WTC11 (cell line): Measurements from ENCODE around the gene CCL22. TPM values are rescaled to one million over a fixed set of nuclear protein-coding genes. Genes with fewer than 3 reads are reported as not detected.

Experiments used
- ATAC-seq: fragments of 200-7000 bp; cut with Tn5 transposase; 2 replicates; pipeline ENCODE4 v1.10.0; 2021; ENCODE audit warnings: mild to moderate bottlenecking, moderate library complexity
- CTCF ChIA-PET: fragments of 300-600 bp; sonication (Branson Sonifier 250); formaldehyde crosslinking; loops from one replicate; lab custom pipeline; 2021; ENCODE audit warnings: antibody characterized with exemption; lab: Charles Lee
- POLR2A ChIA-PET: fragments of 350-600 bp; sonication (Branson Sonifier 250); formaldehyde crosslinking; loops from one replicate; lab custom pipeline; 2021; ENCODE audit warnings: antibody characterized with exemption; lab: Charles Lee
- DNase-seq: peaks from one replicate; pipeline ENCODE4 v3.0.0; 2021; ENCODE audit warnings: low spot score
- H3K27ac Mint-ChIP-seq: 2 replicates; pipeline ENCODE4 v1.8.0; 2021; ENCODE audit warnings: mixed read lengths
- H3K27me3 Mint-ChIP-seq: 2 replicates; pipeline ENCODE4 v1.8.0; 2021; ENCODE audit warnings: low read depth, mild to moderate bottlenecking, moderate library complexity, mixed read lengths
- H3K36me3 Mint-ChIP-seq: 2 replicates; pipeline ENCODE4 v1.8.0; 2021; ENCODE audit warnings: mixed read lengths
- H3K4me1 Mint-ChIP-seq: 2 replicates; pipeline ENCODE4 v1.8.0; 2022; ENCODE audit warnings: mixed read lengths
- H3K4me3 Mint-ChIP-seq: 2 replicates; pipeline ENCODE4 v1.8.0; 2021; ENCODE audit warnings: mild to moderate bottlenecking, moderate library complexity, mixed read lengths
- H3K9me3 Mint-ChIP-seq: 2 replicates; pipeline ENCODE4 v1.8.0; 2021; ENCODE audit warnings: mixed read lengths
- CREM ChIP-seq: sonication (generic); formaldehyde crosslinking; IDR thresholded peaks from 2 replicates; pipeline ENCODE4 v1.8.1; 2022; ENCODE audit warnings: mild to moderate bottlenecking, missing genetic modification reagents, moderate library complexity
- FOXP1 ChIP-seq: sonication (generic); formaldehyde crosslinking; IDR thresholded peaks from 2 replicates; pipeline ENCODE4 v1.8.0; 2022; ENCODE audit warnings: missing genetic modification reagents, mild to moderate bottlenecking, moderate library complexity, borderline replicate concordance
- NFE2L1 ChIP-seq: sonication (generic); formaldehyde crosslinking; IDR thresholded peaks from 2 replicates; pipeline ENCODE4 v1.8.1; 2023; ENCODE audit warnings: missing genetic modification reagents
- NR2C2 ChIP-seq: sonication (generic); formaldehyde crosslinking; IDR thresholded peaks from 2 replicates; pipeline ENCODE4 v1.8.0; 2022; ENCODE audit warnings: mild to moderate bottlenecking, missing genetic modification reagents
- PRRX2 ChIP-seq: fragments of 250-450 bp; sonication (Bioruptor Pico); IDR thresholded peaks from 2 replicates; pipeline ENCODE4 v1.8.0; 2021; ENCODE audit warnings: mild to moderate bottlenecking
- SMAD4 ChIP-seq: sonication (generic); formaldehyde crosslinking; IDR thresholded peaks from 2 replicates; pipeline ENCODE4 v1.8.0; 2022; ENCODE audit warnings: mild to moderate bottlenecking, missing genetic modification reagents
- ZNF121 ChIP-seq: sonication (generic); formaldehyde crosslinking; IDR thresholded peaks from 2 replicates; pipeline ENCODE4 v1.8.0; 2023; ENCODE audit warnings: missing genetic modification reagents
- total RNA-seq: library from RNA; stranded (reverse); gene quantifications from 3 replicates; pipeline ENCODE4 v1.2.3, GENCODE V29; 2021
- TF ChIP-seq, protein P1 (sequence below): sonication (generic); formaldehyde crosslinking; conservative IDR thresholded peaks from 2 replicates; pipeline ENCODE4 v1.8.1; 2023; ENCODE audit warnings: mild to moderate bottlenecking, low read depth, missing genetic modification reagents, moderate library complexity
- TF ChIP-seq, protein P2 (sequence below): sonication (generic); formaldehyde crosslinking; IDR thresholded peaks from 2 replicates; pipeline ENCODE4 v1.8.1; 2023; ENCODE audit warnings: mild to moderate bottlenecking, moderate library complexity, missing genetic modification reagents
- TF ChIP-seq, protein P3 (sequence below): sonication (generic); formaldehyde crosslinking; IDR thresholded peaks from 2 replicates; pipeline ENCODE4 v1.8.0; 2023; ENCODE audit warnings: missing genetic modification reagents, mild to moderate bottlenecking, borderline replicate concordance
- TF ChIP-seq, protein P4 (sequence below): fragments of 250-450 bp; sonication (Bioruptor Pico); IDR thresholded peaks from 2 replicates; pipeline ENCODE4 v1.9.0; 2021; ENCODE audit warnings: moderate library complexity, mild to moderate bottlenecking, inconsistent platforms, borderline replicate concordance
- TF ChIP-seq, protein P5 (sequence below): sonication (generic); formaldehyde crosslinking; IDR thresholded peaks from 2 replicates; pipeline ENCODE4 v1.8.0; 2022; ENCODE audit warnings: mild to moderate bottlenecking, missing genetic modification reagents
- TF ChIP-seq, protein P6 (sequence below): fragments of 250-450 bp; sonication (Bioruptor Pico); IDR thresholded peaks from 2 replicates; pipeline ENCODE4 v1.9.0; 2021; ENCODE audit warnings: mild to moderate bottlenecking

Gene CCL22
- total RNA-seq, 1 experiment from 2014 or later: 0.35 TPM

DNA sequence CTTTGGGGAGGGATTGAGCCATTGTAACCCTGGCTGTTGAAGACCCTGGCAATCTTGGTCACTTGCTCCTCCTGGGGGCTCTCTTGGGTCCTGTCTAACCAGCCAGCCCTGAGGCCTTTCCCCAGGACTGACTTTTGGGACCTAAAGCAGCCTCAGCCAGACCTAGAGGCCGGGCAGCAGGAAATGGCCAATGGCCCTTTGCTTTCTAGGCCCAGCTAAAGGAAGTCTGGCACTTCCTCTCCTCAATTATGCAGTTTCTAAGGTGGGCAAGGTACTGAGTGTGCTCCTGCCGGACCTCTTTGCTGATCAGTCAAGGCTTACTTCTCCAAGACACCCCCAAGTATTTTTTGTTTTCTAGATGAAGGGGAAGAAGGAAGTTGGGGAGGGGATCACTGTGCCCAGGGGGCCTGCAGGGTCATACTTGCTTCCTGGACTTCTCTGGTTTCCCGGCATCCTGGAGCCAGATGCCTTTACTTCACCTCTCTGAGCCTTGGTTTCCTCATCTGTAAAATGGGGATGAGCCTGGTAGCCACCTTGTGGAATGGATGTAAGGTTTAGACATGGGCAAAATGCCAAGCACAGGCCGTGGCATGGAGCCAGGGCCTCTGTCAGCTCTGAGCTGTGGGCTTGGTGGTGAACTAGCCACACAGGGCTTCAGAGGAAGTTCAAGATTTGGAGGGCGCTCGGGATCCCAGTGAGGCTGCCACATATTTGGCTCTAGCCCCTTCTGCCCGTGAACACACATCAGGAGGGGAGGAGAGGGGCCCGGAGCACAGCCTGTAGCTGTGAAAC lies 22.3 kb downstream of the CCL22 start:
- ChIA-PET POLR2A (no interaction called here), CTCF (interaction anchor here (0.6 to 2.0 kb wide), 3 partner anchors 36 to 195 kb away, joined by 3 to 8 read pairs (median 3); no protein-coding TSS in a partner anchor)
- H3K4me1 Mint-ChIP-seq: peaks cover 9% of the 10 kb centered on the region
- ATAC-seq: no peak
- no peak overlapping the region for H3K27ac Mint-ChIP-seq
- H3K27me3 Mint-ChIP-seq: no peaks in the 10 kb centered on the region
- H3K4me3 Mint-ChIP-seq: no peak overlapping the region
- H3K36me3 Mint-ChIP-seq: no peaks in the 10 kb centered on the region
- TF ChIP-seq, protein P1, sequence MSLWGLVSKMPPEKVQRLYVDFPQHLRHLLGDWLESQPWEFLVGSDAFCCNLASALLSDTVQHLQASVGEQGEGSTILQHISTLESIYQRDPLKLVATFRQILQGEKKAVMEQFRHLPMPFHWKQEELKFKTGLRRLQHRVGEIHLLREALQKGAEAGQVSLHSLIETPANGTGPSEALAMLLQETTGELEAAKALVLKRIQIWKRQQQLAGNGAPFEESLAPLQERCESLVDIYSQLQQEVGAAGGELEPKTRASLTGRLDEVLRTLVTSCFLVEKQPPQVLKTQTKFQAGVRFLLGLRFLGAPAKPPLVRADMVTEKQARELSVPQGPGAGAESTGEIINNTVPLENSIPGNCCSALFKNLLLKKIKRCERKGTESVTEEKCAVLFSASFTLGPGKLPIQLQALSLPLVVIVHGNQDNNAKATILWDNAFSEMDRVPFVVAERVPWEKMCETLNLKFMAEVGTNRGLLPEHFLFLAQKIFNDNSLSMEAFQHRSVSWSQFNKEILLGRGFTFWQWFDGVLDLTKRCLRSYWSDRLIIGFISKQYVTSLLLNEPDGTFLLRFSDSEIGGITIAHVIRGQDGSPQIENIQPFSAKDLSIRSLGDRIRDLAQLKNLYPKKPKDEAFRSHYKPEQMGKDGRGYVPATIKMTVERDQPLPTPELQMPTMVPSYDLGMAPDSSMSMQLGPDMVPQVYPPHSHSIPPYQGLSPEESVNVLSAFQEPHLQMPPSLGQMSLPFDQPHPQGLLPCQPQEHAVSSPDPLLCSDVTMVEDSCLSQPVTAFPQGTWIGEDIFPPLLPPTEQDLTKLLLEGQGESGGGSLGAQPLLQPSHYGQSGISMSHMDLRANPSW (CRISPR knock-in tag): no peak
- TF ChIP-seq, protein P2, sequence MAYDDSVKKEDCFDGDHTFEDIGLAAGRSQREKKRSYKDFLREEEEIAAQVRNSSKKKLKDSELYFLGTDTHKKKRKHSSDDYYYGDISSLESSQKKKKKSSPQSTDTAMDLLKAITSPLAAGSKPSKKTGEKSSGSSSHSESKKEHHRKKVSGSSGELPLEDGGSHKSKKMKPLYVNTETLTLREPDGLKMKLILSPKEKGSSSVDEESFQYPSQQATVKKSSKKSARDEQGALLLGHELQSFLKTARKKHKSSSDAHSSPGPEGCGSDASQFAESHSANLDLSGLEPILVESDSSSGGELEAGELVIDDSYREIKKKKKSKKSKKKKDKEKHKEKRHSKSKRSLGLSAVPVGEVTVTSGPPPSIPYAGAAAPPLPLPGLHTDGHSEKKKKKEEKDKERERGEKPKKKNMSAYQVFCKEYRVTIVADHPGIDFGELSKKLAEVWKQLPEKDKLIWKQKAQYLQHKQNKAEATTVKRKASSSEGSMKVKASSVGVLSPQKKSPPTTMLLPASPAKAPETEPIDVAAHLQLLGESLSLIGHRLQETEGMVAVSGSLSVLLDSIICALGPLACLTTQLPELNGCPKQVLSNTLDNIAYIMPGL: no peak
- TF ChIP-seq, protein P3, sequence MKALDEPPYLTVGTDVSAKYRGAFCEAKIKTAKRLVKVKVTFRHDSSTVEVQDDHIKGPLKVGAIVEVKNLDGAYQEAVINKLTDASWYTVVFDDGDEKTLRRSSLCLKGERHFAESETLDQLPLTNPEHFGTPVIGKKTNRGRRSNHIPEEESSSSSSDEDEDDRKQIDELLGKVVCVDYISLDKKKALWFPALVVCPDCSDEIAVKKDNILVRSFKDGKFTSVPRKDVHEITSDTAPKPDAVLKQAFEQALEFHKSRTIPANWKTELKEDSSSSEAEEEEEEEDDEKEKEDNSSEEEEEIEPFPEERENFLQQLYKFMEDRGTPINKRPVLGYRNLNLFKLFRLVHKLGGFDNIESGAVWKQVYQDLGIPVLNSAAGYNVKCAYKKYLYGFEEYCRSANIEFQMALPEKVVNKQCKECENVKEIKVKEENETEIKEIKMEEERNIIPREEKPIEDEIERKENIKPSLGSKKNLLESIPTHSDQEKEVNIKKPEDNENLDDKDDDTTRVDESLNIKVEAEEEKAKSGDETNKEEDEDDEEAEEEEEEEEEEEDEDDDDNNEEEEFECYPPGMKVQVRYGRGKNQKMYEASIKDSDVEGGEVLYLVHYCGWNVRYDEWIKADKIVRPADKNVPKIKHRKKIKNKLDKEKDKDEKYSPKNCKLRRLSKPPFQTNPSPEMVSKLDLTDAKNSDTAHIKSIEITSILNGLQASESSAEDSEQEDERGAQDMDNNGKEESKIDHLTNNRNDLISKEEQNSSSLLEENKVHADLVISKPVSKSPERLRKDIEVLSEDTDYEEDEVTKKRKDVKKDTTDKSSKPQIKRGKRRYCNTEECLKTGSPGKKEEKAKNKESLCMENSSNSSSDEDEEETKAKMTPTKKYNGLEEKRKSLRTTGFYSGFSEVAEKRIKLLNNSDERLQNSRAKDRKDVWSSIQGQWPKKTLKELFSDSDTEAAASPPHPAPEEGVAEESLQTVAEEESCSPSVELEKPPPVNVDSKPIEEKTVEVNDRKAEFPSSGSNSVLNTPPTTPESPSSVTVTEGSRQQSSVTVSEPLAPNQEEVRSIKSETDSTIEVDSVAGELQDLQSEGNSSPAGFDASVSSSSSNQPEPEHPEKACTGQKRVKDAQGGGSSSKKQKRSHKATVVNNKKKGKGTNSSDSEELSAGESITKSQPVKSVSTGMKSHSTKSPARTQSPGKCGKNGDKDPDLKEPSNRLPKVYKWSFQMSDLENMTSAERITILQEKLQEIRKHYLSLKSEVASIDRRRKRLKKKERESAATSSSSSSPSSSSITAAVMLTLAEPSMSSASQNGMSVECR (CRISPR knock-in tag): no peak
- TF ChIP-seq, protein P4, sequence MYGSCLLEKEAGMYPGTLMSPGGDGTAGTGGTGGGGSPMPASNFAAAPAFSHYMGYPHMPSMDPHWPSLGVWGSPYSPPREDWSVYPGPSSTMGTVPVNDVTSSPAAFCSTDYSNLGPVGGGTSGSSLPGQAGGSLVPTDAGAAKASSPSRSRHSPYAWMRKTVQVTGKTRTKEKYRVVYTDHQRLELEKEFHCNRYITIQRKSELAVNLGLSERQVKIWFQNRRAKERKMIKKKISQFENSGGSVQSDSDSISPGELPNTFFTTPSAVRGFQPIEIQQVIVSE (CRISPR knock-in tag): no peak
- TF ChIP-seq FOXP1 (no peak), PRRX2 (CRISPR knock-in tag) (no peak), NFE2L1 (CRISPR knock-in tag) (no peak), SMAD4 (CRISPR knock-in tag) (no peak), ZNF121 (no peak), CREM (no peak), NR2C2 (CRISPR knock-in tag) (no peak)
- TF ChIP-seq, protein P5, sequence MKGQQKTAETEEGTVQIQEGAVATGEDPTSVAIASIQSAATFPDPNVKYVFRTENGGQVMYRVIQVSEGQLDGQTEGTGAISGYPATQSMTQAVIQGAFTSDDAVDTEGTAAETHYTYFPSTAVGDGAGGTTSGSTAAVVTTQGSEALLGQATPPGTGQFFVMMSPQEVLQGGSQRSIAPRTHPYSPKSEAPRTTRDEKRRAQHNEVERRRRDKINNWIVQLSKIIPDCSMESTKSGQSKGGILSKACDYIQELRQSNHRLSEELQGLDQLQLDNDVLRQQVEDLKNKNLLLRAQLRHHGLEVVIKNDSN (CRISPR knock-in tag): no peak
- TF ChIP-seq, protein P6, sequence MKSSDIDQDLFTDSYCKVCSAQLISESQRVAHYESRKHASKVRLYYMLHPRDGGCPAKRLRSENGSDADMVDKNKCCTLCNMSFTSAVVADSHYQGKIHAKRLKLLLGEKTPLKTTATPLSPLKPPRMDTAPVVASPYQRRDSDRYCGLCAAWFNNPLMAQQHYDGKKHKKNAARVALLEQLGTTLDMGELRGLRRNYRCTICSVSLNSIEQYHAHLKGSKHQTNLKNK (CRISPR knock-in tag): no peak
- no peak for DNase-seq
- H3K9me3 Mint-ChIP-seq: no peaks in the 10 kb centered on the region
